Esophagus muscularis mucosa (tissue), 4 donors: ENCODE measurements around the gene AKAP9. TPM values are rescaled to one million over a fixed set of nuclear protein-coding genes. Genes with fewer than 3 reads are reported as not detected.
"Not testable (repeated sequence)": the region's sequence is repeated elsewhere in the genome, so short reads cannot be mapped to it uniquely, and the experiment has no call there.

Experiments used
- DNase-seq: peaks from one replicate; pipeline ENCODE4 v3.0.0-alpha.2; 2017; ENCODE audit errors: extremely low spot score
- H3K27ac ChIP-seq, 4 donors: fragments of 200-600 bp; sonication (generic); replicated peaks in 1 of 4; 1 replicate in 3 of 4; 2 replicates in 1 of 4; pipeline ENCODE4 v1.5.1; 2016 to 2019; ENCODE audit warnings: mild to moderate bottlenecking in 1 of 4
- H3K27me3 ChIP-seq, 4 donors: fragments of 200-600 bp; sonication (generic); one replicate each; pipeline versions ENCODE4 v1.5.1 to v1.6.0; 2016 to 2019
- H3K36me3 ChIP-seq, 4 donors: fragments of 200-600 bp; sonication (generic); one replicate each; pipeline ENCODE4 v1.5.1; 2016 to 2019
- H3K4me1 ChIP-seq, 4 donors: fragments of 200-600 bp; sonication (generic); one replicate each; pipeline ENCODE4 v1.5.1; 2016 to 2019
- H3K4me3 ChIP-seq, 4 donors: fragments of 200-600 bp; sonication (generic); 1 replicate in 2 of 4; 2 replicates in 2 of 4; pipeline ENCODE4 v1.5.1; 2016 to 2019; ENCODE audit warnings: mild to moderate bottlenecking in 4 of 4, moderate library complexity in 1 of 4
- H3K9me3 ChIP-seq, 4 donors: fragments of 200-600 bp; sonication (generic); 1 replicate in 3 of 4; 2 replicates in 1 of 4; pipeline ENCODE4 v1.5.1; 2016 to 2019
- EP300 ChIP-seq: sonication (generic); formaldehyde crosslinking; IDR thresholded peaks from one replicate; pipeline ENCODE4 v1.6.1; 2017; ENCODE audit warnings: antibody characterized with exemption
- POLR2A ChIP-seq: fragments of 450-650 bp; IDR thresholded peaks from one replicate; pipeline ENCODE4 v1.6.1; 2017; ENCODE audit warnings: antibody characterized with exemption, moderate library complexity, mild to moderate bottlenecking, low read depth
- POLR2AphosphoS5 ChIP-seq, 2 donors: sonication (generic); formaldehyde crosslinking; IDR thresholded peaks; one replicate each; pipeline ENCODE4 v1.6.1; 2017; ENCODE audit warnings: antibody characterized with exemption in 2 of 2
- WGBS: methylation state at CpG from one replicate; pipeline ENCODE4 v1.1.5; 2018; 5-methylcytosine and 5-hydroxymethylcytosine counted together
- intact Hi-C: fragments of 100-400 bp; cut with DNase I; formaldehyde crosslinking; loops from one replicate; pipeline ENCODE4 v1.15.1; 2023
- total RNA-seq, 4 donors: library from RNA; depleted of rRNA; stranded (reverse); fragments of >200 nt; gene quantifications; one replicate each; pipeline versions ENCODE4 v1.1.0 to v1.2.1, GENCODE V29; 2016
- TF ChIP-seq, protein P1 (sequence below), 3 experiments: fragments of 200-600 bp in 2 of 3; fragments of 450-650 bp in 1 of 3; sonication (generic) in 2 of 3; IDR thresholded peaks; one replicate each; pipeline ENCODE4 v1.5.1; 2017 to 2019; ENCODE audit warnings: antibody characterized with exemption in 3 of 3, mild to moderate bottlenecking in 2 of 3, moderate library complexity in 1 of 3

The AKAP9 gene
- total RNA-seq, 4 donors from 2014 or later = 33.6 to 60.2 (median 39.3) TPM

DNA sequence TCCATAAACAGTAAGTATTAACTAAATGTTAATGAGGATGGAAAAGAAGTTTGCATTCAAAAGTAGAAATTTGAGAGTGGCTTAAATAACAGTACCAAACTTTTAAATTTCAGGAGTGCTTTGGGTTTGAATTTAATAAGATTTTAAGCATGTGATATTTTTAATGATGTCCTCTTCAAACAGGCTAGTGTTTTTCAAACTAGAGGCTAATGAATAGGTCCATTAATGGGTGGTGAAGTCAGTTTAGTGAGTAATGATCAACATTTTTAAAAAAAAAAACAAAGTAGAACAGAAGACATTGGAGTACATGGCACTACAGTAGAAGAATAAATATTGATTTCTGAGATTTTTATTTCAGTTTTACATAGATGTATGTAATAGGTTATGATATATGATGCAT, 72.9 kb downstream of the AKAP9 start:
- H3K36me3 ChIP-seq = peaks cover 0 to 52% (median 22%) of the 10 kb centered on the region in 4 donors
- TF ChIP-seq, protein P1, sequence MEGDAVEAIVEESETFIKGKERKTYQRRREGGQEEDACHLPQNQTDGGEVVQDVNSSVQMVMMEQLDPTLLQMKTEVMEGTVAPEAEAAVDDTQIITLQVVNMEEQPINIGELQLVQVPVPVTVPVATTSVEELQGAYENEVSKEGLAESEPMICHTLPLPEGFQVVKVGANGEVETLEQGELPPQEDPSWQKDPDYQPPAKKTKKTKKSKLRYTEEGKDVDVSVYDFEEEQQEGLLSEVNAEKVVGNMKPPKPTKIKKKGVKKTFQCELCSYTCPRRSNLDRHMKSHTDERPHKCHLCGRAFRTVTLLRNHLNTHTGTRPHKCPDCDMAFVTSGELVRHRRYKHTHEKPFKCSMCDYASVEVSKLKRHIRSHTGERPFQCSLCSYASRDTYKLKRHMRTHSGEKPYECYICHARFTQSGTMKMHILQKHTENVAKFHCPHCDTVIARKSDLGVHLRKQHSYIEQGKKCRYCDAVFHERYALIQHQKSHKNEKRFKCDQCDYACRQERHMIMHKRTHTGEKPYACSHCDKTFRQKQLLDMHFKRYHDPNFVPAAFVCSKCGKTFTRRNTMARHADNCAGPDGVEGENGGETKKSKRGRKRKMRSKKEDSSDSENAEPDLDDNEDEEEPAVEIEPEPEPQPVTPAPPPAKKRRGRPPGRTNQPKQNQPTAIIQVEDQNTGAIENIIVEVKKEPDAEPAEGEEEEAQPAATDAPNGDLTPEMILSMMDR (IDR thresholded peaks at IDR 0.05) = no peak
- TF ChIP-seq POLR2AphosphoS5 (IDR thresholded peaks at IDR 0.05) (no peak), POLR2A (no peak), EP300 (no peak)
- intact Hi-C loops = no loop called here
- no peak overlapping the region for H3K27ac ChIP-seq
- peaks cover 0 to 9% (median 4%) of the 10 kb centered on the region in 4 donors for H3K4me1 ChIP-seq
- H3K27me3 ChIP-seq = no peaks in the 10 kb centered on the region
- DNase-seq = no peak
- H3K9me3 ChIP-seq = no peaks in the 10 kb centered on the region
- no peak overlapping the region for H3K4me3 ChIP-seq

DNA sequence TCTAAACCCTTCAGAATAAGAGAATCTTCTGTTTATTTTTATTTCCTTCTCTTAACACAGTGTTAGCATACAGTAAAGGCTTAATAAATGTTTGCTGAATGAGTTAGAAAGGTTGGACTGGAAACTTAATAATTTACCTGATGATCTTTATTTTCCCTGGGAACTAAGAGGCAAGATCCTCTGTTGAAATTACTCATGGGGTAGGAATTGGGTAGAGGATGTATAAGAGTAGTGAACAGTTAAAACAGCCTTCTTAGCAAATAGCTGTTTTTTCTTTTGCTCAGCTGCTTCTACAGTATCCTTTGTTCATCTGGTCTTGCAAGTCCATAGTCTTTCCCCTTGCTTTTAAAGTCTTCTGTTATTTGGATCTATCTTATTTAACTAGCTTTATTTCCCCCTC, 80.0 kb downstream of the AKAP9 start:
- Histone ChIP-seq H3K4me1 (peaks cover 5 to 29% (median 18%) of the 10 kb centered on the region in 4 donors), H3K4me3 (no peak overlapping the region), H3K27me3 (no peaks in the 10 kb centered on the region), H3K9me3 (no peaks in the 10 kb centered on the region), H3K27ac (no peak overlapping the region), H3K36me3 (peaks cover 11 to 42% (median 25%) of the 10 kb centered on the region in 4 donors)
- TF ChIP-seq, protein P1 (IDR thresholded peaks at IDR 0.05) = no peak
- TF ChIP-seq EP300 (no peak), POLR2AphosphoS5 (IDR thresholded peaks at IDR 0.05) (no peak), POLR2A (no peak)
- intact Hi-C loops = no loop called here
- no peak for DNase-seq

DNA sequence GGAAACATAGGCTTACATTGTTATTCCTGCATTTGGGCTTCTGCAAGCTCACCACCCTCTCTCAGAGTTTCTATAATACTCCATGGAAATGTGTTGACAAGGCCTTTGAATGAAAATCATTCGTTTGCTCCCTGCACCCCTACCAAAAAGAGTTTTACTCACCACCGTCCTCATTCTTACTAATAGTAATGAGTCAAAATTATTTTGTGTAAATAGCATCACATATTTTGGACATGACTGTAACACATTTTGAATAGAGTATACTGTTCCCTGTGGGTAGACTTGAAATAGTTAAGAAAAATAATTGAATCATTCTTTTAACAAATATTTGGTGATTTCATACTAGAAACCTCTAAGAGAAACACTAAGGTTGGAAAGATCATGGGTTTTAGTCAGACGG, 84.6 kb downstream of the AKAP9 start:
- 49% methylated on average over 3 of the region's 3 CpGs for WGBS
- no peak for DNase-seq
- TF ChIP-seq POLR2AphosphoS5 (IDR thresholded peaks at IDR 0.05) (no peak), EP300 (no peak), POLR2A (no peak)
- TF ChIP-seq, protein P1 (IDR thresholded peaks at IDR 0.05) = no peak
- Histone ChIP-seq H3K27ac (peak overlapping the region; percentile 44 to 68 (median 52)), H3K27me3 (no peaks in the 10 kb centered on the region), H3K36me3 (peaks cover 20 to 60% (median 35%) of the 10 kb centered on the region in 4 donors), H3K4me1 (peaks cover 9 to 30% (median 22%) of the 10 kb centered on the region in 4 donors), H3K4me3 (no peak overlapping the region), H3K9me3 (no peaks in the 10 kb centered on the region)
- intact Hi-C loops = no loop called here

DNA sequence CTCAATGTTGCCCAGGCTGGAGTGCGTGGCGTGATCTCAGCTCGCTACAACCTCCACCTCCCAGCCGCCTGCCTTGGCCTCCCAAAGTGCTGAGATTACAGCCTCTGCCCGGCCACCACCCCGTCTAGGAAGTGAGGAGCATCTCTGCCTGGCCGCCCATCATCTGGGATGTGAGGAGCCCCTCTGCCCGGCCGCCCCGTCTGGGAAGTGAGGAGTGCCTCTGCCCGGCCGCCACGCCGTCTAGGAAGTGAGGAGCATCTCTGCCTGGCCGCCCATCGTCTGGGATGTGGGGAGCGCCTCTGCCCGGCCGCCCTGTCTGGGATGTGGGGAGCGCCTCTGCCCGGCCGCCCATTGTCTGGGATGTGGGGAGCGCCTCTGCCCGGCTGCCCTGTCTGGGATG, 86.0 kb downstream of the AKAP9 start:
- Histone ChIP-seq H3K4me1 (peaks cover 9 to 30% (median 22%) of the 10 kb centered on the region in 4 donors), H3K36me3 (peaks cover 20 to 71% (median 44%) of the 10 kb centered on the region in 4 donors), H3K27ac (peak overlapping the region; percentile 49 to 68 (median 60))
- intact Hi-C loops, H3K4me3 ChIP-seq, DNase-seq, H3K9me3 ChIP-seq, H3K27me3 ChIP-seq: not testable (repeated sequence)
- WGBS = 98% methylated on average over 10 of the region's 24 CpGs

DNA sequence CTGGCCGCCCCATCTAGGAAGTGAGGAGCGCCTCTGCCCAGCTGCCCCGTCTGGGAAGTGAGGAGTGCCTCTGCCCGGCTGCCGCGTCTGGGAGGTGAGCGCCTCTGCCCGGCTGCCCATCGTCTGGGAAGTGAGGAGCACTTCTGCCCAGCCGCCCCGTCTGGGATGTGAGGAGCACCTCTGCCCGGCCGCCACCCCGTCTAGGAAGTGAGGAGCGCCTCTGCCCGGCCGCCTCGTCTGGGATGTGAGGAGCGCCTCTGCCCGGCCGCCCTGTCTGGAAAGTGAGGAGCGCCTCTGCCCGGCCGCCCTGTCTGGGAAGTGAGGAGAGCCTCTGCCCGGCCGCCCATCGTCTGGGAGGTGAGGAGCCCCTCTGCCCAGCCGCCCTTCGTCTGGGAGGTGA, 86.5 kb downstream of the AKAP9 start:
- DNase-seq, H3K27me3 ChIP-seq, H3K27ac ChIP-seq, intact Hi-C loops, H3K9me3 ChIP-seq, H3K4me3 ChIP-seq: not testable (repeated sequence)
- H3K36me3 ChIP-seq = peaks cover 20 to 74% (median 47%) of the 10 kb centered on the region in 4 donors
- WGBS = 100% methylated on average over 5 of the region's 29 CpGs
- H3K4me1 ChIP-seq = peaks cover 9 to 28% (median 22%) of the 10 kb centered on the region in 4 donors

DNA sequence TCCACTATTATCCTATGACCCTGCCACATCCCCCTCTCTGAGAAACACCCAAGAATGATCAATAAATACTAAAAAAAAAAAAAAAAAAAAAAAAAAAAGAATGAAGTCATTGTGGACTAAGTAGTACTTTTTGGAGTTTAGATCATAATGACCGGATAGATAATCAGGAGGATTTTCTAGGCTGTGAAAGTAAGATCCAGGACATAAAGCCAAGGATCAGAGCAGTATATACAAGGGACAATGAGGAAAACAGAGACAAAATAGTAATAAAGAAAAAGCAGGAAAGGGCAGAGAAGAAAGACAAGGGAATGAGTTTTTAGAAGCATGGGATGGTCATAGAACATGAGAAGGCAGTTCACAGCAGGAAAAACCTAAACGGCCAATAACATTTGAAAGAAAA, 87.6 kb downstream of the AKAP9 start:
- H3K27ac ChIP-seq = no peak overlapping the region
- no peak overlapping the region for H3K4me3 ChIP-seq
- intact Hi-C loops = no loop called here
- no peaks in the 10 kb centered on the region for H3K9me3 ChIP-seq
- H3K36me3 ChIP-seq = peaks cover 16 to 67% (median 48%) of the 10 kb centered on the region in 4 donors
- peaks cover 9 to 17% (median 17%) of the 10 kb centered on the region in 4 donors for H3K4me1 ChIP-seq
- no peak for TF ChIP-seq POLR2A
- TF ChIP-seq, protein P1 (IDR thresholded peaks at IDR 0.05) = no peak
- no peak for TF ChIP-seq POLR2AphosphoS5 (IDR thresholded peaks at IDR 0.05)
- no peak for TF ChIP-seq EP300
- 79% methylated on average over 2 of the region's 2 CpGs for WGBS
- DNase-seq = no peak
- H3K27me3 ChIP-seq = no peaks in the 10 kb centered on the region
